Measurements from ENCODE around the gene VSIG8. TPM values are rescaled to one million over a fixed set of nuclear protein-coding genes. Genes with fewer than 3 reads are reported as not detected.
A peak's percentile ranks its signal among the peaks of the same experiment; 100 is the strongest.

The VSIG8 gene
- total and polyA plus RNA-seq, 2 of the 8 experiments (the other 6 are each of a cell fraction or from before 2014, with no cell fraction given) = not detected

GRCh38 chr1:159854116-159854692 lies 8.3 kb downstream of the VSIG8 start:
- Histone ChIP-seq H3K4ac (replicated peaks; ENCODE audit: insufficient read length, low read depth, low read length) (no peak overlapping the region), H3K9ac (replicated peaks in 1 of 4; ENCODE audit: extremely low read depth in 1 of 4, low read depth in 3 of 4, low read length in 3 of 4) (peak overlapping the region in 1 of 4 experiments; percentile 16; a peak in 2 of 7 replicates), H2BK20ac (ENCODE audit: low read length) (no peak overlapping the region), H3K4me1 (replicated peaks in 1 of 4; ENCODE audit: control insufficient read depth in 3 of 4, insufficient read depth in 4 of 4, low read length in 3 of 4) (no peaks in the 10 kb centered on the region), H4K5ac (ENCODE audit: insufficient read length, low read depth, low read length) (no peak overlapping the region), H2BK120ac (replicated peaks; ENCODE audit: low read depth, low read length) (no peak overlapping the region), H3K4me2 (ENCODE audit: insufficient read depth in 1 of 2, low read depth in 2 of 2, low read length in 2 of 2) (peak overlapping the region; percentile 59 to 90), H3K9me3 (ENCODE audit: insufficient read depth in 2 of 2, low read depth in 1 of 2, low read length in 1 of 2) (no peaks in the 10 kb centered on the region; a peak in 1 of 4 replicates), H3K23ac (ENCODE audit: insufficient read length) (no peak overlapping the region), H3K56ac (replicated peaks; ENCODE audit: insufficient read length, low read depth, low read length) (no peak overlapping the region), H2BK12ac (ENCODE audit: low read depth, low read length) (no peak overlapping the region), H3K79me1 (ENCODE audit: low read depth, low read length) (no peaks in the 10 kb centered on the region), H3K27me3 (replicated peaks in 1 of 4; ENCODE audit: control insufficient read depth in 3 of 4, extremely low read depth in 1 of 4, insufficient read depth in 3 of 4, low read length in 3 of 4) (peaks cover 7 to 33% (median 24%) of the 10 kb centered on the region in 4 experiments), H3K14ac (ENCODE audit: insufficient read length) (no peak overlapping the region), H4K20me1 (replicated peaks in 1 of 2; ENCODE audit: control insufficient read depth in 1 of 2, insufficient read depth in 2 of 2, low read length in 2 of 2) (no peaks in the 10 kb centered on the region), H2BK5ac (ENCODE audit: low read depth, low read length) (no peak overlapping the region), H3K4me3 (ENCODE audit: extremely low read depth in 1 of 4, insufficient read depth in 2 of 4, low read depth in 3 of 4, low read length in 4 of 4) (peak overlapping the region; percentile 38 to 84 (median 53)), H3K36me3 (ENCODE audit: control insufficient read depth in 2 of 4, insufficient read depth in 4 of 4, low read length in 3 of 4) (no peaks in the 10 kb centered on the region), H4K91ac (replicated peaks; ENCODE audit: insufficient read length, low read length) (no peak overlapping the region), H3K79me2 (ENCODE audit: control insufficient read depth in 1 of 2, insufficient read depth in 2 of 2, low read length in 2 of 2) (no peaks in the 10 kb centered on the region), H3K18ac (ENCODE audit: extremely low read depth, low read length) (peak overlapping the region; percentile 82; the same call in 1 of the 2 replicates), H3K27ac (ENCODE audit: low read depth, low read length) (no peak overlapping the region), H2BK15ac (ENCODE audit: low read length) (no peak overlapping the region), H2AK5ac (ENCODE audit: low read depth, low read length) (no peak overlapping the region), H3K23me2 (ENCODE audit: low read depth, low read length) (peaks cover 10% of the 10 kb centered on the region; the same call in 1 of the 2 replicates), H4K8ac (ENCODE audit: extremely low read depth, insufficient read depth, low read length) (peak overlapping the region; percentile 45; the same call in 1 of the 2 replicates), H2AFZ (ENCODE audit: low read length) (peak overlapping the region; percentile 38; the same call in 1 of the 2 replicates)
- POLR2A ChIA-PET (ENCODE audit: partially characterized antibody) = no interaction called here
- CTCF ChIA-PET (ENCODE audit: partially characterized antibody) = interaction anchor here (0.6 to 8.4 kb wide), 11 partner anchors 12 to 153 kb away, joined by 3 to 107 read pairs (median 4); partner anchors contain the start of gene SLAMF8
- 2% methylated on average over 19 of the region's 31 CpGs; no CpG with 5 or more reads in 1 of the 2 experiments for WGBS, 2 experiments (ENCODE audit: extremely low coverage in 1 of 2, insufficient coverage in 1 of 2, insufficient read length in 1 of 2, insufficient replicate concordance in 2 of 2, low coverage in 1 of 2, low lambda C conversion rate in 2 of 2, missing lambda C conversion rate in 1 of 2)
- peak in 1 of 2 experiments; percentile 73 for DNase-seq (ENCODE audit: low read depth in 1 of 2, low spot score in 2 of 2)
- peak; percentile 55 for TF ChIP-seq ASH2L (IDR thresholded peaks at IDR 0.05; ENCODE audit: low read length)
- TF ChIP-seq BACH1 (IDR thresholded peaks at IDR 0.05; ENCODE audit: low read length) = no peak
- no peak for TF ChIP-seq SIN3A (conservative IDR thresholded peaks at IDR 0.05 in 1 of 2, IDR thresholded peaks at IDR 0.05 in 1 of 2; ENCODE audit: low read depth in 1 of 2, low read length in 2 of 2)
- FAIRE-seq = no peak
